Right hindlimb (tissue), 1 donor: ENCODE data around the gene PALB2.
"Not testable (repeated sequence)": the region's sequence is repeated elsewhere in the genome, so short reads cannot be mapped to it uniquely, and the experiment has no call there.

Source experiments
- DNase-seq: peaks from one replicate; pipeline ENCODE4 v3.0.0-alpha.2; 2018

Gene PALB2

GRCh38 chr16:23642246-23642774 is 1.2 kb upstream of the PALB2 start:
- no peak for DNase-seq

- DNase-seq: no peak
These were observed 537 bp downstream of the PALB2 start for GRCh38 chr16:23640615-23640930.

DNA sequence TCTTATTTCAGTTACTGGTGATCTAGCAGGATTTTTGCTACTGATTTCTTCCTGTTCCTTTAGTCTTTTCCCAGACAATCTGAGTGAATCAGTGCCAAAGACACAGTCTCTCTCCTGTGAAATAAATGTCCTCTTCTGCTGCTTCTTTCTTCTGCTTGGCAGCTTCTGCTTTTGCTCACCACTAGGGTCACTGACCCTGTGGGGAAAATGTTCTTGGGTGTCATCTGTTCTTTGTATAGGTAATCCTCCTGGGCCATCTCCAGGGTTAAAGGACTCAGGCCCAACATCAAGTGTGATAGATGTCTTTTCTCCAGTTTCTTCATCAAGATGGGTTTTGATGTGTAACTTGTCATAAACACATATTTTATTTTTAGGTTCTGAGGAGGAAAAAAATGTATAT is 5.2 kb downstream of the PALB2 start:
- DNase-seq: no peak

- no peak for DNase-seq
These were observed 6.6 kb downstream of the PALB2 start for GRCh38 chr16:23634461-23635036.

GRCh38 chr16:23631874-23632273 is 9.2 kb downstream of the PALB2 start:
- DNase-seq: not testable (repeated sequence)

- DNase-seq: no peak
These were observed 11.6 kb downstream of the PALB2 start for GRCh38 chr16:23629516-23629915.

GRCh38 chr16:23624092-23624491 is 17.0 kb downstream of the PALB2 start:
- DNase-seq: no peak

GRCh38 chr16:23615805-23616204 is 25.3 kb downstream of the PALB2 start:
- no peak for DNase-seq

DNA sequence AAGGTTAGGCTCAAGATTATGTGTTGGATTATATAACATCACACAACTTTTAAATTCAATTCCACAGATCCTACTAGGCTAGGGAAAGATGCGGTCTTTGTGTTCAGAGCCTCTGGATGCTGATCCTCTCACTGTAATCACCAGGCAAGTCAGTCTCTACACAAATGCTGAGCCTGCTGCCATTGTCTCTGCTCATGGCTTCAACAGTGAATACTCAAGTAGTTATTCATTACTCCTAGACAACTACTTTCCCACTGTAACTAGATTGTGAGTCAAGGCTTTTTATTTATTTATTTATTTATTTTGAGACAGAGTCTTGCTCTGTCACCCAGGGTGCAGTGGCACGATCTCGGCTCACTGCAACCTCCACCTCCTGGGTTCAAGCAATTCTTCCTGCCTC is 29.2 kb downstream of the PALB2 start:
- no peak for DNase-seq

DNA sequence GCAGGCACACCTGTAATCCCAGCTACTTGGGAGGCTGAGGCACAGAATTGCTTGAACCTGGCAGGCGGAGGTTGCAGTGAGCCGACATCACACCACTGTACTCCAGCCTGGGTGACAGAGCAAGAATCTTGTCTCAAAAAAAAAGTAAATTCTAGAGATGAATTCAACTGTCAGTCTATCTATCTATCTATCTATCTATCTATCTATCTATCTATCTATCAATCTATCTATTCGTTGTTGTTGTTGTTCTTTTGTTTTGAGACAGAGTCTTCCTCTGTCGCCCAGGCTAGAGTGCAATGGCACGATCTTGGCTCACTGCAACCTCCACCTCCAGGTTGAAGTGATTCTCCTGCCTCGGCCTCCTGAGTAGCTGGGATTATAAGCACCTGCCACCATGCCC is 30.2 kb downstream of the PALB2 start:
- DNase-seq: not testable (repeated sequence)

DNA sequence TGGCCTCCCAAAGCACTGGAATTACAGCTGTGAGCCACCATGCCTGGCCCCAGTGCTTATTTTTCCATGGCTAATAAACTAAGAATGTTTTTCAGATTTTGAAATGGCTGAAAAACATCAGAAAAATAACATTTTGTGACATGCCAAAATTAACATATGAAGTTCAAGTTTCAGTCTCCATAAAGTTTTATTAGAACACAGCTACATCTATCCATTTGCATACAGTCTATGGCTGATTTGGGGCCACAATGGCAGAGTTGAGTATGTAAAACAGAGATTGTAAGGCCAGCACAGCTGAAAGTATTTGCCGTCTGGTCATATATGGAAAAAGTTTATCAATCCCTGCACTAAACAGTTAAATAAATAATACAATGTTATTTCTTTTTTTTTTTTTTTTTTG is 31.2 kb downstream of the PALB2 start:
- DNase-seq: no peak

DNA sequence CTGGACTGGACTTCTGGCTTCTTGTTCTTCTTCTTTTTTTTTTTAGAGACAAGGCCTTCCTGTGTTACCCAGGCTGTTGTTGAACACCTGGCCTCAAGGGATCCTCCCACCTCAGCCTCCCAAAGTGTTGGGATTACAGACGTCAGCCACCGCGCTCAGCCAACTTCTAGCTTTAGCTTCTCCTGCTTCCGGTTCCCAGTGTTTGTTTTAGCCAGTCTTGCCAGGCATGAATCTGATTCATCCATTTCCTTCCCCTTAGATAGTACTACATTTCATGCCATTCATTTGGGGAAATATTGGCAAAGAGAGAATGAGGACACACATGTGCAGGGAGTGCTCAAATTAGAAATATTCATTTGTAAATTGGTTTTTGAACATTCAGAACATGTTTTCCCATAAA is 32.9 kb downstream of the PALB2 start:
- no peak for DNase-seq

GRCh38 chr16:23607726-23608125 is 33.4 kb downstream of the PALB2 start:
- no peak for DNase-seq

DNA sequence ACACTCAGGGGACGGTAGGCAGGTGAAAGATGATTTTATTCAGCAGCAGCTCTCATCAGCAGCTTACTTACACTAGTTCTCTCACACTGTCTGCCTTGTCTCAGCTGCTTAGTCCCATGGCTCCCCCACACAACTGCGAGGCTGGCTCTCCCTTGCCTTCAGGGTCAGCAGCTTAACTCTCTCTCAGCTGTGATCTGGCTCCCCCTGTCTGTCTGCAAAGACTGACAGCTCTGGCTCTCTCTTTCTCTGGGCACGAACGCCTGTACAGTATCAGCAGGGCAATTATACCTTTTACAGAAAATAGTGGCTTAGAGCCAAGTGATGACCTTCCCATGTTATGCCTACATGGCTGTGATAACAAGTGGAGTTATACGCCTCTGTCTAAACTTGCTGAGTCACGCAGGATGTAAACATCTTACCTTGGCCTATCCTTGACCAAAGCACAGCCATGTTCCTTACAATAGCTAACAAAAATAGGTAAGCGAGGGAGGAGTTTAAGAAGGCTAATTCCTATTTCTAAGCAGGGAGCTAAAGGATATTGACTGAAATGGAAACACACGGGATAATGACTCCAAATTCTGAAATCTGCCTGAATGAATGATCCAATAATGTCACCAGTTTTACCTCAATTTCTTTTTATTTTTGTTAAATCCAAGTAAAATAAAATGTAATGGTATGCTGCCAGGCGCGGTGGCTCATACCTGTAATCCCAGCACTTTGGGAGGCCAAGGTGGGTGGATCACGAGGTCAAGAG is 43.9 kb downstream of the PALB2 start:
- DNase-seq: no peak

GRCh38 chr16:23595951-23596720 is 45.0 kb downstream of the PALB2 start, which contains the start of gene NDUFAB1:
Gene NDUFAB1 (minus strand): TSS chr16:23596316. CDS start chr16:23596290, 26 bp downstream.
- peak; percentile 92 for DNase-seq

GRCh38 chr16:23595246-23595950 is 45.7 kb downstream of the PALB2 start:
- no peak for DNase-seq

DNA sequence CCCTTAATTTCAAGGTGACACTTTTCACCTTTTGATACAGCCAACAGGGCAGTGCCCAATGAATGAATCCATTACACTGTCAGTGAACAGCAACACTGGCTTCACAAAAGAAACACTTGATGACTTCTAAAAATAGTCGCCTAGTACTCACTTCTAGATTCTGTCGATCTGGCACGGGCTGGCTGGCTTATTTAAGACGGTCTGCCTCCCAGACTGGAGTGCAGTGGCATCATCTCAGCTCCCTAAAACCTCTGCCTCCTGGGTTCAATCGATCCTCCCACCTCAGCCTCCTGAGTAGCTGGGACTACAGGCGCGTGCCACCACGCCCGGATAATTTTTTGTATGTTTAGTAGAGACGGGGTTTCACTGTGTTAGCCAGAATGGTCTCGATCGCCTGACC is 46.9 kb downstream of the PALB2 start:
- DNase-seq: no peak

DNA sequence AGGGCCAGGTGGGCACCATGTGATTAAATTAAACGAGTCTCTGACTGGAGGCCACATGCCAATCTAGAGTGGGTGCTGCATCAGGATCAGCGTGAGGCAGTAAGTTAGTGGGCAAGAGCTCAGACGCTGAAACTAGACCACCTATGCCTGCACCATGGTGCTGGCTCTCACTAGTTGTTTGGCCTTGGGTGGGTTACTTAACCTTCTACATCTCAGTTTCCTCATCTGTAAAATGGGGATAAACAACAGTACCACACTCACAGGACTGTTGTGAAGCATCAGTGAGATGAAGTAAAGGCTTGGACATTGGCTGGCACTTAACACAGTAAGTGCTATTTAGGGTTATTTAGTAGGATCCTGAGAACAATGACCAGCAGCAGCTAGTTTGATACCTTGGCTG is 50.9 kb downstream of the PALB2 start:
- DNase-seq: no peak

DNA sequence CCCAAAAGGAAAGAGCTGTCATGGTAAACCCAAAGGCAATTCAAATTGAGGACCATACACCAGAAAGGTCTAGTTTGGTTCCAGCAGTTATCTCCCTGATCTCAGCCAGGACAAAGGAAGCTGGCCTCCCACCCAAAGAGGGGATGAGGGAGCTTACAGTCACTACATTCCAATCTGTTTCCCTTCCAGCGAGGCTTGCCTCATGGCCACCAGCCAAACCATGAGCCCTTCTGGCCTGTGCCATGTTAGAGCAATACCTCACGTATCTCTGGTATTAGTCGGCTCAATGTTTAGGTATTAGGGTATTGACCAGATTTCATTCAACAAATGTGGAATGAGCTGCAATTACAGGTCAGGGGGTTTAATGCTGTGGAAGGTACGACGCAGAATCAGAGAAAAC is 53.4 kb downstream of the PALB2 start:
- DNase-seq: no peak

- DNase-seq: no peak
These were observed 56.7 kb downstream of the PALB2 start for GRCh38 chr16:23584186-23585076.

- DNase-seq: not testable (repeated sequence)
These were observed 57.8 kb downstream of the PALB2 start for GRCh38 chr16:23583271-23583670.

- DNase-seq: no peak
These were observed 59.3 kb downstream of the PALB2 start for GRCh38 chr16:23581764-23582163.
